Ovary (tissue), 9 donors: ENCODE measurements around the gene MSI2. TPM values are rescaled to one million over a fixed set of nuclear protein-coding genes. Genes with fewer than 3 reads are reported as not detected.

Experiments
- DNase-seq, 5 donors: peaks; one replicate each; pipeline ENCODE4 v3.0.0-alpha.2; 2019 to 2020
- H3K27ac ChIP-seq, 2 donors: fragments of 200-600 bp; one replicate each; pipeline versions ENCODE4 v1.5.1 to v1.8.0; 2019 to 2022
- H3K27me3 ChIP-seq: fragments of 200-600 bp; one replicate; pipeline ENCODE4 v1.8.0; 2022
- H3K36me3 ChIP-seq: fragments of 200-600 bp; sonication (generic); one replicate; pipeline ENCODE4 v1.5.1; 2019
- H3K4me1 ChIP-seq: one replicate; pipeline ENCODE4 v1.8.1; 2013; ENCODE audit warnings: mild to moderate bottlenecking, moderate library complexity; ENCODE audit not compliant: insufficient read depth
- H3K4me3 ChIP-seq: fragments of 200-600 bp; sonication (generic); one replicate; pipeline ENCODE4 v1.5.1; 2017
- H3K9me3 ChIP-seq, 2 donors: fragments of 200-600 bp in 1 of 2; sonication (generic) in 1 of 2; one replicate each; pipeline versions ENCODE4 v1.5.1 to v1.8.1; 2013 to 2019; ENCODE audit warnings: mild to moderate bottlenecking in 1 of 2, moderate library complexity in 1 of 2
- EP300 ChIP-seq: sonication (generic); formaldehyde crosslinking; IDR thresholded peaks from one replicate; pipeline ENCODE4 v1.6.1; 2017; ENCODE audit warnings: antibody characterized with exemption
- POLR2A ChIP-seq: fragments of 450-650 bp; IDR thresholded peaks from one replicate; pipeline ENCODE4 v1.6.1; 2017; ENCODE audit warnings: antibody characterized with exemption, mild to moderate bottlenecking, moderate library complexity
- WGBS, 3 donors: extraction: QIAGEN DNeasy Blood & Tissue Kit in 1 of 3; methylation state at CpG; one replicate each; pipeline versions ENCODE4 v1.1.5 to v1.1.7; 2013 to 2017; 5-methylcytosine and 5-hydroxymethylcytosine counted together
- intact Hi-C, 4 donors: fragments of 100-400 bp; cut with DNase I; formaldehyde crosslinking; loops; one replicate each; pipeline versions ENCODE4 v1.11.0 to v1.15.1; 2022 to 2023
- polyA plus RNA-seq, 2 donors: library from polyadenylated mRNA; stranded (reverse); fragments of 200-250 nt in 1 of 2; fragments of 350-450 nt in 1 of 2; fragmentation: Illumina TruSeq in 1 of 2; extraction: RNeasy Lipid Tissue Mini Kit (QIAGEN cat#74804) in 1 of 2; gene quantifications; one replicate each; pipeline ENCODE4 v1.2.3, GENCODE V29; 2013 to 2014
- total RNA-seq, 7 donors: library from RNA; depleted of rRNA in 2 of 7; stranded (reverse); fragments of >200 nt in 2 of 7; fragmentation: NEBNext Ultra II Directional in 3 of 7; extraction: Animal tissue kit (Norgen Biotek cat#: 25700) in 3 of 7; gene quantifications; one replicate each; pipeline versions ENCODE4 v1.1.0 to v1.2.4, GENCODE V29; 2016 to 2023
- TF ChIP-seq, protein P1 (sequence below), 3 donors: fragments of 450-650 bp in 2 of 3; fragments of 200-600 bp in 1 of 3; IDR thresholded peaks; one replicate each; pipeline versions ENCODE4 v1.5.1 to v1.8.0; 2016 to 2022; ENCODE audit warnings: antibody characterized with exemption in 3 of 3, mild to moderate bottlenecking in 1 of 3
- donor health status: DM: no; HTN: no; CAD: no; lungs with moderate emphysema.
- donor health status: DM: no; HTN: no; CAD: no.
- donor health status: Bipolar disorder and iron deficiency.
- donor health status: DM: yes; HTN: yes; CAD: no.
- donor health status: DM: no; HTN: no; CAD: no.
- donor health status: DM: yes; HTN: yes; CAD: no.

The MSI2 gene
- total and polyA plus RNA-seq, 9 donors, result 43.1 to 199 (median 120) TPM

GRCh38 chr17:57549468-57549867, 293.1 kb downstream of the MSI2 start:
- Histone ChIP-seq H3K27ac (no peak overlapping the region), H3K4me3 (no peak overlapping the region), H3K36me3 (no peaks in the 10 kb centered on the region), H3K4me1 (peaks cover 14% of the 10 kb centered on the region), H3K9me3 (no peaks in the 10 kb centered on the region), H3K27me3 (no peaks in the 10 kb centered on the region)
- intact Hi-C loops, result no loop called here
- no peak for DNase-seq
- 92 to 95% (median 92%) methylated on average over 3 of the region's 3 CpGs for WGBS, 3 donors
- TF ChIP-seq POLR2A, result no peak
- TF ChIP-seq EP300, result no peak
- TF ChIP-seq, protein P1, sequence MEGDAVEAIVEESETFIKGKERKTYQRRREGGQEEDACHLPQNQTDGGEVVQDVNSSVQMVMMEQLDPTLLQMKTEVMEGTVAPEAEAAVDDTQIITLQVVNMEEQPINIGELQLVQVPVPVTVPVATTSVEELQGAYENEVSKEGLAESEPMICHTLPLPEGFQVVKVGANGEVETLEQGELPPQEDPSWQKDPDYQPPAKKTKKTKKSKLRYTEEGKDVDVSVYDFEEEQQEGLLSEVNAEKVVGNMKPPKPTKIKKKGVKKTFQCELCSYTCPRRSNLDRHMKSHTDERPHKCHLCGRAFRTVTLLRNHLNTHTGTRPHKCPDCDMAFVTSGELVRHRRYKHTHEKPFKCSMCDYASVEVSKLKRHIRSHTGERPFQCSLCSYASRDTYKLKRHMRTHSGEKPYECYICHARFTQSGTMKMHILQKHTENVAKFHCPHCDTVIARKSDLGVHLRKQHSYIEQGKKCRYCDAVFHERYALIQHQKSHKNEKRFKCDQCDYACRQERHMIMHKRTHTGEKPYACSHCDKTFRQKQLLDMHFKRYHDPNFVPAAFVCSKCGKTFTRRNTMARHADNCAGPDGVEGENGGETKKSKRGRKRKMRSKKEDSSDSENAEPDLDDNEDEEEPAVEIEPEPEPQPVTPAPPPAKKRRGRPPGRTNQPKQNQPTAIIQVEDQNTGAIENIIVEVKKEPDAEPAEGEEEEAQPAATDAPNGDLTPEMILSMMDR (IDR thresholded peaks at IDR 0.05), result no peak

DNA sequence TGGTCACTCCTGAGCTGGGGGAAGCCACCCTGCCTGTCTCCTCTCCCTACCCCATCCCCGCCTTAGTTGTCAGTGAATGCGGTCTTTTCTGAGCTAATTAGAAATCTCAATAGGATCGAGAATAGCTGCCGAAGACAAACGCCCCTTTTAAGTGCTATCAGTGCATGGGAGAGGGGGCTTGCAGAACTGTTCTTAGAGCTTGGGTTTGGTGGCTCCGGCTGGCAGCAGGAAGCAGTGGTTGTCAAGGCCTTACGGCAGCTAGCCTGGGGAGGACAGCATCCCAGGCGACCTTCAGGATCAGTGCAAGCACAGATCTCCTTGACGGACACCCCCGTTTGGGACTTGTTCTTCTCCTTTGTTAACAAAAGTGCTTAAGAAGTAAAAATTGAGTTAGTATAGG, 293.7 kb downstream of the MSI2 start:
- intact Hi-C loops, result no loop called here
- peaks cover 14% of the 10 kb centered on the region for H3K4me1 ChIP-seq
- WGBS, 3 donors, result 81 to 89% (median 85%) methylated on average over 10 of the region's 10 CpGs

GRCh38 chr17:57550668-57551315, 294.5 kb downstream of the MSI2 start:
- DNase-seq, result no peak
- no peaks in the 10 kb centered on the region for H3K36me3 ChIP-seq
- 88 to 91% (median 91%) methylated on average over 11 of the region's 11 CpGs for WGBS, 3 donors
- no peak overlapping the region for H3K27ac ChIP-seq
- H3K4me3 ChIP-seq, result no peak overlapping the region
- no peak for TF ChIP-seq POLR2A
- TF ChIP-seq EP300, result no peak
- TF ChIP-seq, protein P1 (IDR thresholded peaks at IDR 0.05), result no peak
- intact Hi-C loops, result no loop called here
- no peaks in the 10 kb centered on the region for H3K27me3 ChIP-seq
- no peaks in the 10 kb centered on the region for H3K9me3 ChIP-seq
- H3K4me1 ChIP-seq, result peaks cover 14% of the 10 kb centered on the region

More for the DNA sequence above, 293.7 kb downstream of the MSI2 start:
- no peaks in the 10 kb centered on the region for H3K9me3 ChIP-seq
- no peak overlapping the region for H3K27ac ChIP-seq
- no peak for DNase-seq
- H3K36me3 ChIP-seq, result no peaks in the 10 kb centered on the region
- H3K4me3 ChIP-seq, result no peak overlapping the region
- no peaks in the 10 kb centered on the region for H3K27me3 ChIP-seq
- no peak for TF ChIP-seq POLR2A
- TF ChIP-seq EP300, result no peak
- TF ChIP-seq, protein P1 (IDR thresholded peaks at IDR 0.05), result no peak

GRCh38 chr17:57551321-57552079, 295.2 kb downstream of the MSI2 start:
- H3K27me3 ChIP-seq, result no peaks in the 10 kb centered on the region
- no peaks in the 10 kb centered on the region for H3K36me3 ChIP-seq
- no peak overlapping the region for H3K4me3 ChIP-seq
- peaks cover 14% of the 10 kb centered on the region for H3K4me1 ChIP-seq
- DNase-seq, result no peak
- TF ChIP-seq EP300 (no peak), POLR2A (no peak)
- TF ChIP-seq, protein P1 (IDR thresholded peaks at IDR 0.05), result no peak
- intact Hi-C loops, result no loop called here
- no peak overlapping the region for H3K27ac ChIP-seq
- 89 to 92% (median 92%) methylated on average over 14 of the region's 14 CpGs for WGBS, 3 donors
- H3K9me3 ChIP-seq, result no peaks in the 10 kb centered on the region
